A673 (cell line): ENCODE data around the gene WDR46. TPM values are rescaled to one million over a fixed set of nuclear protein-coding genes. Genes with fewer than 3 reads are reported as not detected.

Experiments
- BruUV-seq: library from RNA; stranded (reverse); fragments of 400-500 nt; replicated peaks from 2 replicates; lab custom pipeline; 2021; lab: Mats Ljungman, UMichigan
- CTCF ChIA-PET: fragments of 300-600 bp; sonication (Branson Sonifier 250); formaldehyde crosslinking; loops from one replicate; lab custom pipeline; 2022; ENCODE audit warnings: antibody characterized with exemption; lab: Charles Lee
- POLR2A ChIA-PET: fragments of 300-600 bp; sonication (Branson Sonifier 250); formaldehyde crosslinking; loops from one replicate; lab custom pipeline; 2022; ENCODE audit warnings: antibody characterized with exemption; ENCODE audit not compliant: low non-redundant PET; lab: Charles Lee
- DNase-seq: peaks from one replicate; pipeline ENCODE4 v3.0.0-alpha.2; 2015; ENCODE audit warnings: low spot score
- H3K27ac ChIP-seq: fragments of 200-600 bp; sonication (generic); 2 replicates; pipeline ENCODE4 v1.5.1; 2016; ENCODE audit warnings: mixed run types, low read depth, mild to moderate bottlenecking, mixed read lengths, antibody characterized with exemption, low read length; ENCODE audit not compliant: poor library complexity, severe bottlenecking
- H3K27me3 ChIP-seq: fragments of 200-600 bp; sonication (generic); replicated peaks from 2 replicates; pipeline ENCODE4 v1.6.1; 2017; ENCODE audit warnings: mixed run types, low read depth, mild to moderate bottlenecking, mixed read lengths, antibody characterized with exemption, low read length; ENCODE audit not compliant: insufficient read depth, poor library complexity
- H3K36me3 ChIP-seq: fragments of 200-600 bp; sonication (generic); 2 replicates; pipeline ENCODE4 v1.6.1; 2016; ENCODE audit warnings: mixed run types, mild to moderate bottlenecking, mixed read lengths, antibody characterized with exemption, low read length; ENCODE audit not compliant: insufficient read depth, poor library complexity, severe bottlenecking
- H3K4me1 ChIP-seq: fragments of 200-600 bp; sonication (generic); 2 replicates; pipeline ENCODE4 v1.6.1; 2017; ENCODE audit warnings: mixed run types, mild to moderate bottlenecking, mixed read lengths, antibody characterized with exemption, low read length; ENCODE audit not compliant: insufficient read depth, poor library complexity, severe bottlenecking
- H3K4me3 ChIP-seq: fragments of 200-600 bp; sonication (generic); 2 replicates; pipeline ENCODE4 v1.5.1; 2016; ENCODE audit warnings: low read depth, mixed run types, mild to moderate bottlenecking, mixed read lengths, low read length; ENCODE audit not compliant: poor library complexity, severe bottlenecking
- H3K9me3 ChIP-seq: fragments of 200-600 bp; sonication (generic); 2 replicates; pipeline ENCODE4 v1.6.1; 2016; ENCODE audit warnings: mixed run types, low read depth, mild to moderate bottlenecking, mixed read lengths, antibody characterized with exemption, low read length; ENCODE audit not compliant: poor library complexity, severe bottlenecking
- CTCF ChIP-seq: fragments of 300-800, 200-600 bp; sonication (generic); conservative IDR thresholded peaks from 2 replicates; pipeline ENCODE4 v1.5.1; 2017; ENCODE audit warnings: low read depth, mild to moderate bottlenecking, antibody characterized with exemption, low read length, moderate library complexity, mixed read lengths
- EZH2 ChIP-seq: fragments of 200-600 bp; sonication (generic); IDR thresholded peaks from 2 replicates; pipeline ENCODE4 v1.6.1; 2017; ENCODE audit warnings: borderline replicate concordance, low read depth, mild to moderate bottlenecking, mixed read lengths, antibody characterized with exemption, low read length; ENCODE audit not compliant: poor library complexity, severe bottlenecking
- intact Hi-C: fragments of 100-400 bp; cut with micrococcal nuclease; formaldehyde crosslinking; loops from one replicate; pipeline ENCODE4 v1.10.0; 2022; ENCODE audit not compliant: unreplicated experiment
- total RNA-seq: library from RNA; stranded (reverse); gene quantifications from 2 replicates; pipeline ENCODE4 v1.2.3, GENCODE V29; 2021

WDR46 gene
- total RNA-seq, 1 experiment from 2014 or later: 97.9 TPM

- intact Hi-C loops: no loop called here
- no peak for DNase-seq
- Histone ChIP-seq H3K27me3 (no peaks in the 10 kb centered on the region), H3K36me3 (peaks cover 3% of the 10 kb centered on the region), H3K4me1 (peaks cover 10% of the 10 kb centered on the region), H3K27ac (no peak overlapping the region), H3K9me3 (no peaks in the 10 kb centered on the region), H3K4me3 (no peak overlapping the region)
- BruUV-seq: no TSS peak
- ChIA-PET POLR2A (no interaction called here), CTCF (no interaction called here)
- TF ChIP-seq CTCF: no peak
- TF ChIP-seq EZH2: no peak
These were observed 34.4 kb downstream of the WDR46 start for GRCh38 chr6:33254591-33254990.

- H3K4me1 ChIP-seq: peaks cover 15% of the 10 kb centered on the region
- TF ChIP-seq EZH2: no peak
- no peak for TF ChIP-seq CTCF
- DNase-seq: no peak
- no peak overlapping the region for H3K27ac ChIP-seq
- intact Hi-C loops: no loop called here
- peaks cover 3% of the 10 kb centered on the region for H3K36me3 ChIP-seq
- BruUV-seq: no TSS peak
- ChIA-PET POLR2A (no interaction called here), CTCF (no interaction called here)
- no peaks in the 10 kb centered on the region for H3K27me3 ChIP-seq
- H3K9me3 ChIP-seq: no peaks in the 10 kb centered on the region
- no peak overlapping the region for H3K4me3 ChIP-seq
These were observed 36.3 kb downstream of the WDR46 start for GRCh38 chr6:33252759-33253158.

- POLR2A ChIA-PET: no interaction called here
- intact Hi-C loops: no loop called here
- peaks cover 3% of the 10 kb centered on the region for H3K36me3 ChIP-seq
- no peak overlapping the region for H3K4me3 ChIP-seq
- no peak overlapping the region for H3K27ac ChIP-seq
- DNase-seq: no peak
- H3K9me3 ChIP-seq: no peaks in the 10 kb centered on the region
- H3K27me3 ChIP-seq: no peaks in the 10 kb centered on the region
- no peak for TF ChIP-seq EZH2
- peaks cover 16% of the 10 kb centered on the region for H3K4me1 ChIP-seq
- no TSS peak for BruUV-seq
- CTCF ChIA-PET: no interaction called here
These were observed 37.5 kb downstream of the WDR46 start for GRCh38 chr6:33251395-33252012.

GRCh38 chr6:33250731-33251130 is 38.3 kb downstream of the WDR46 start:
- no TSS peak for BruUV-seq
- Histone ChIP-seq H3K36me3 (peaks cover 3% of the 10 kb centered on the region), H3K9me3 (no peaks in the 10 kb centered on the region), H3K27me3 (no peaks in the 10 kb centered on the region), H3K27ac (no peak overlapping the region), H3K4me3 (no peak overlapping the region), H3K4me1 (peaks cover 16% of the 10 kb centered on the region)
- TF ChIP-seq CTCF (no peak), EZH2 (no peak)
- ChIA-PET CTCF (no interaction called here), POLR2A (interaction anchor here (0.6 kb wide), 1 partner anchor 95 kb away, joined by 21 read pairs; no protein-coding TSS in a partner anchor)
- no peak for DNase-seq
- intact Hi-C loops: no loop called here
